GM18505 (cell line): ENCODE data around the gene E2F3.

Source experiments
- ATAC-seq: cut with Tn5 transposase; IDR thresholded peaks from one replicate; pipeline ENCODE4 v1.9.1; 2021; ENCODE audit not compliant: unreplicated experiment
- POLR2A ChIP-seq: IDR thresholded peaks from 4 replicates; pipeline ENCODE4 v1.6.1; 2011; ENCODE audit warnings: borderline replicate concordance; ENCODE audit not compliant: insufficient read depth, insufficient read length; ENCODE audit errors: extremely low read depth

E2F3 gene

GRCh38 chr6:20408851-20409250, 7.2 kb downstream of the E2F3 start:
- no peak for TF ChIP-seq POLR2A
- ATAC-seq = no peak

DNA sequence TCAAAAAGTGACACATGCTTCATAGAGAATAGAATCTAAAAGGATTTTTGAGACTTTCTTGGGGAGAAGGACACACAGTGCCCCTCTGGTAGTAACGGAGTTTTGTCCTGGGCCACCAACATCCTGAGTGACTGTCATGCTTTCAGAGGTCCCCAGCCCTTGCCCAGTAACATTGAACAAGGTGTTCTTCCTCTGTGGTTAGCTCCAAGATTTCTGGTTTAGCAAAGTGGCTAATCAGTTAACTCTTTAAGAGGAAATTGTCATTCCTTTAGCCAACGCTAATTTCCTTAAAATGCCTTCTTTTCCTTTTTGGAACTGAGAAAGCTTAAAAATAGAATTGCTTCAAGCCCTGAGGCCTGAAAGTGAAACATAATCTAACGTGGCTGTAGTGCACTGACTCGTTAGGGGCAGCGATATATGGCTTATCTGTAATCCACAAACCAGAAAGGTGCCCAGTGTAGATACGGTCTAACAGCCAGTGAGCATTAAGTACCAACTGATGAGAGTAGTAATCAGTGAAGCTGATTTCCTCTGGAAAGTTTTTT, 7.8 kb downstream of the E2F3 start:
- ATAC-seq = peak; percentile 93
- TF ChIP-seq POLR2A = no peak

DNA sequence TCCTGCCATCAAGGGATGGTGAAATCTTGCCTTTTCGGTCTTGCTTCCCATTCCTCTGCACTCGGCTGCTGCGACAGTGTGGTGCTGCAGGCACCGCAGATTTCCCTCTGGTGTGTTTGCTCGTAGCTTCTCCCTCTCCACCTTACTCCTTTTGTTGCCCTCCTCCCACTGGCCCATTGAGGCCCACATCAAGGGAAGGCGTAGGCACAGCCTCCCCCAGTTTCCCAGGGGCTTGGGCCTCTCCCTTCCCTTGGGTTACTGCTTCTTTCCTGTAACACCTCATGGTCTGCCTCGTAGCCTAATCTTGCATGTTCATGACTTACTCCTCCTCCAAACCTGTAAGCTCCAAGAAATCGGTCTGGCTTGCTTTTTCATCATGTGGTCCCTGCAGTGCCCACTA, 9.9 kb downstream of the E2F3 start:
- no peak for ATAC-seq
- TF ChIP-seq POLR2A = no peak

- no peak for ATAC-seq
- TF ChIP-seq POLR2A = no peak
These were observed 10.4 kb downstream of the E2F3 start for GRCh38 chr6:20411953-20412681.

DNA sequence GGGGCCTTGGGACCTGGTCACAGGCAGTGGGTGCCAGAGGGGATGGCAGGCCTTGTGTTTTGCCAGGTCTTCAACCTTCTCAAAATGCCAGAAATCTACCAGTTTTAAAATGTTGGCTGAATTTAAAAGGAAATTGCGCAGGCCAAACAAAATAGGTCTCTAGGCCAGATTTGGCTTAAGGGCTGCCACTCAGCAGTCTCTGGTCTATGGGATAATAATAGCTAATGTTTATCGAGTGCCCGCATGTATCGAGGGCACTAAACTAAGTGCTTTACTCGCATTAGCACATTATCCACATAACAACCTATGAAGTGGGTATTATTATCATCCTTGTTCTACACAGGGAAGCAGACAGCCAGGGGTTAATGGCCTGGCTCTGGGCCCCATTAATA, 11.0 kb downstream of the E2F3 start:
- TF ChIP-seq POLR2A = no peak
- ATAC-seq = no peak

GRCh38 chr6:20413826-20414225, 12.1 kb downstream of the E2F3 start:
- TF ChIP-seq POLR2A = no peak
- no peak for ATAC-seq

- ATAC-seq = no peak
- TF ChIP-seq POLR2A = no peak
These were observed 13.0 kb downstream of the E2F3 start for GRCh38 chr6:20414711-20415110.

- no peak for ATAC-seq
- no peak for TF ChIP-seq POLR2A
These were observed 13.6 kb downstream of the E2F3 start for GRCh38 chr6:20415304-20415703.

GRCh38 chr6:20415712-20416454, 14.2 kb downstream of the E2F3 start:
- TF ChIP-seq POLR2A = no peak
- ATAC-seq = no peak

DNA sequence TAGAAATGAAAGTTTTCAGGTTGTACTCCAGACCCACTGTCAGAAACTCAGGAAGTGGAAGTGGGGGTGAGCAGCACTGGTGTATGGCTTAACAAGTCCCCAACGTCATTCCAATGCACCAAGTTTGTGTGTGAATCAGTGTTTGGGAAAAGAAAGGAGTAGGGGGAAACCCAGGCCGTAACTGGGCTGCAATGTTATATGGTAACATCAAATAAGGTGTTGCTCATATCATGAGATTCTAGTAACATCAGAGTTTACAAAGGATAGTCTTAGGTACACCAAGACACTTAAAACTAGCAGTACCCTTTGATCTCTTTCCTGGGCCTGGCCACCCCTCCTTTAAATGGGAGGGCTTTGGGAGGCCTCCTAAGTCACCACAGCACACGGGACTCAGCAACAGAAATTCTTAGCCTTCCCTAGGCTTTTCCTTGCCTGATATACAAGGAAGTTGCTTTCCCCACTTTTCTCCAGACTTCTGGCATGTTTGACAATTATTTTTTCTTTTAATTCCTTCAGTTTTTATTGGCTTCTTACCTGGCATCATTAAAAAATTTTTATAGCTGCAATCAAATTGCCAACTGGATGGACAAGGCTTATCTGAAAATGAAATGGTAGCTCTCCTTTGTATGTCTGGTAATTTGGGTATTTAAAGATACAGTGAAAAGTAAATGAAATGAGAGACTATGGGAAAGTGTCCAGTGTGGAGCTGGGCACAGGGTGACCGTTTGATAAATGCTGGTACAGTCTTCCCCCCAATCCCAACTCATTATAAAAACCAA, 15.1 kb downstream of the E2F3 start:
- TF ChIP-seq POLR2A = no peak
- ATAC-seq = no peak

DNA sequence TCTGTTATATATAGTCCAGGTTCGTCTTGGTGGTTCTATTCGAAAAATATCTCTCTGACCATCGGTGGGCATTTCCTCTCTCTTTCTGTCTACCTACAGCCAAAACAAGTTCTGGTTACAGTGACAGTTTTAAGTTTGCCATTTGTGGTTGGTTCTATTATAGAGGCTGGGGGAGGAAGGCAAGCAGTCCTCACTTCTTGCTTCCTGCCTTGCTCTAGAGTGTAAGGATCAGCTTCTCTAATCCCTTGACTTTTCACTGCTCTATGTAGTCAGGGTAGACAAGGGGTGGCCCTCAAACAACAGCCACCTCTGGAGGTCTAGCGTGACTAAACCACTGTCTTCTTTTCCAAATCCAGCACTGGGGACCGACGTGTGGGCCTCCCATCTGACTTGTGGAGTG, 16.1 kb downstream of the E2F3 start:
- no peak for ATAC-seq
- no peak for TF ChIP-seq POLR2A

DNA sequence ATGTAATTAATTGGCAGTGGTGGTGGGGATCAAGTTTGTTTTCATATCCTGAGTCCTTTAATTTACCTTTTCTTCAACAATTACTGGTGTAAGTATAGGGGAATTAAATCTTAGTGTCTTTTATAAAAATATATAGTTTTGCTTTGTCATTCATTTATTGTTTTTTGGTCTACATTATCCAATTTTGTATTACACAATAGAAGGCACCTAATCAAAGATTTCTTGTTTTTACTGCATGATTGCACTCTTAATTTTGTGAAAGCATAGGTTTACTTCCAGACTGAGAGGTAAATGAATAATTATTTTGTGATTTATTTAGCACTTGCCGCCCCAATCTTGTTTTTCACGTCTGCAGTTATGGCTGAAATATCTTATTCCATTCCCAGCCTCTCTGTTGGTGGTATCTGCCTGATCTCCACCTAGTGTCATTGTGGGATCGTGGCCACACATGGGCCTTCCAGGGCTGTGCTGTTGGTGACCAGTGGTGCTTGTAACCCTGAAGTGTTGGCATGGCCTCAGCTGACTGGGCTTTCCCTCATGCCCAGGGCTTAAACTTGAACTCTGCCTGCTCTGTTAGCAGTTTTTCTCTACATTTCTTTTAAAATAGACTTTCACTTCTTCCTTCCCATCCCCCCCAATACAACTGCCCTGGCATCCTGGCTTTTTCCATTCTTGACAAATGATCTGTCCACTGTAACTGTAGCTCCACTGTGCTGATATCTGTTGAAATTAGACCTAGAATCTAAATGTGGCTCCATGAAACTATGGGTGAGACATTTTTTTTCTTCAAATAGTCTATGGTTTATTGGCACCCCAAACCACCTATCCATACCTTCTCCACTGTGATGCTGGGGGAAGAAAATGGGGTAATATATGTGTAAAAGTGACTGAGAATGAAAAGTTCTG, 24.8 kb downstream of the E2F3 start:
- ATAC-seq = no peak
- no peak for TF ChIP-seq POLR2A
